Activated naive CD8-positive, alpha-beta T cell treated with anti-CD3 and anti-CD28 coated beads, Interleukin-2, amount 10 ng/mL, durations not matched to agents 7 days and 5 days (primary cell): ENCODE data around the gene NOS1AP. TPM values are rescaled to one million over a fixed set of nuclear protein-coding genes. Genes with fewer than 3 reads are reported as not detected.
A peak's percentile ranks its signal among the peaks of the same experiment; 100 is the strongest.
"Not testable (repeated sequence)": the region's sequence is repeated elsewhere in the genome, so short reads cannot be mapped to it uniquely, and the experiment has no call there.

Experiments used
- ATAC-seq: fragments of 150-1000 bp; cut with Tn5 transposase; one replicate; pipeline ENCODE4 v1.10.0; 2021; ENCODE audit warnings: low read depth, moderate library complexity
- POLR2A ChIA-PET: fragments of 350-600 bp; sonication (Branson Sonifier 250); formaldehyde crosslinking; loops from one replicate; lab custom pipeline; 2021; ENCODE audit warnings: antibody characterized with exemption; lab: Charles Lee
- DNase-seq: peaks from one replicate; pipeline ENCODE4 v3.0.0; 2021
- H3K27ac Mint-ChIP-seq: one replicate; pipeline ENCODE4 v1.8.0; 2022; ENCODE audit warnings: mild to moderate bottlenecking, mixed read lengths
- H3K27me3 Mint-ChIP-seq: one replicate; pipeline ENCODE4 v1.8.0; 2022; ENCODE audit warnings: mild to moderate bottlenecking, moderate library complexity, mixed read lengths
- H3K36me3 Mint-ChIP-seq: one replicate; pipeline ENCODE4 v1.8.0; 2021; ENCODE audit warnings: mild to moderate bottlenecking, mixed read lengths
- H3K4me1 Mint-ChIP-seq: one replicate; pipeline ENCODE4 v1.8.0; 2021; ENCODE audit warnings: mixed read lengths
- H3K4me3 Mint-ChIP-seq: one replicate; pipeline ENCODE4 v1.8.0; 2022; ENCODE audit warnings: mild to moderate bottlenecking, moderate library complexity, mixed read lengths
- H3K9me3 Mint-ChIP-seq: one replicate; pipeline ENCODE4 v1.8.0; 2021; ENCODE audit warnings: mixed read lengths
- total RNA-seq, 2 experiments: library from RNA; stranded (reverse); gene quantifications; one replicate each; pipeline ENCODE4 v1.2.3, GENCODE V29; 2021

Gene NOS1AP
- total RNA-seq, 2 experiments from 2014 or later, result not detected

- no peak for ATAC-seq
- H3K27ac Mint-ChIP-seq, result no peak overlapping the region
These were observed 33.3 kb upstream of the NOS1AP start for GRCh38 chr1:162036163-162036562.

GRCh38 chr1:162038624-162039023 is 30.9 kb upstream of the NOS1AP start:
- no peak for DNase-seq
- H3K9me3 Mint-ChIP-seq, result no peaks in the 10 kb centered on the region
- no peaks in the 10 kb centered on the region for H3K36me3 Mint-ChIP-seq
- POLR2A ChIA-PET, result interaction anchor here (1.8 kb wide), 1 partner anchor 289 kb away, joined by 4 read pairs; the partner anchor contains the start of gene DUSP12
- H3K4me3 Mint-ChIP-seq, result no peak overlapping the region
- H3K4me1 Mint-ChIP-seq, result peaks cover 4% of the 10 kb centered on the region
- peaks cover 11% of the 10 kb centered on the region for H3K27me3 Mint-ChIP-seq
- H3K27ac Mint-ChIP-seq, result no peak overlapping the region
- ATAC-seq, result no peak

More at GRCh38 chr1:162036163-162036562, 33.3 kb upstream of the NOS1AP start:
- DNase-seq, result no peak
- POLR2A ChIA-PET, result no interaction called here
- Mint-ChIP-seq H3K36me3 (no peaks in the 10 kb centered on the region), H3K4me1 (peaks cover 4% of the 10 kb centered on the region), H3K9me3 (no peaks in the 10 kb centered on the region), H3K27me3 (peaks cover 17% of the 10 kb centered on the region), H3K4me3 (no peak overlapping the region)

- Mint-ChIP-seq H3K4me1 (peaks cover 4% of the 10 kb centered on the region), H3K9me3 (no peaks in the 10 kb centered on the region), H3K27ac (no peak overlapping the region), H3K27me3 (peaks cover 8% of the 10 kb centered on the region), H3K4me3 (no peak overlapping the region), H3K36me3 (no peaks in the 10 kb centered on the region)
- ATAC-seq (no peak), DNase-seq (no peak)
- POLR2A ChIA-PET, result no interaction called here
These were observed 29.5 kb upstream of the NOS1AP start for GRCh38 chr1:162040001-162040400.

DNA sequence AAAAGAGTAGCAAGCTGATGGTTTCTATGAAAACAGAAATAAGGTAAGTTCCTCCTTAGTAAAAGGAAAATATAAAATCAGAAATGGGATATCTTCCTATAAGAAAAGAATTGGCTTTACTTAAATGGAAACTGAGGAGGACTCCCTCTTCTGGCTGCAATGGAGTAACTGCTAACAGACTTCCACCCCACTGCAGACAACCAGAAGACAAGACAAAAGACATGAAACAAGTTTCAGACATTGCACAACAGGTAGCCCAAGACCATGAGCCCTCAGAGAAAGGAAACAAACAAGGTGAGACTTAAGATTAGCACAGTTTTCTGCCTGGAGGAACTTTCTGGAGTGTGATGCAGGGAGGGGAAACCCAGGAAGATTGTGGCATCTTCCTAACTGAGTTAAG is 28.8 kb upstream of the NOS1AP start:
- POLR2A ChIA-PET, result no interaction called here
- Mint-ChIP-seq H3K4me3 (no peak overlapping the region), H3K9me3 (no peaks in the 10 kb centered on the region), H3K36me3 (no peaks in the 10 kb centered on the region), H3K27me3 (peaks cover 8% of the 10 kb centered on the region), H3K4me1 (peaks cover 2% of the 10 kb centered on the region), H3K27ac (no peak overlapping the region)
- ATAC-seq, result peak; percentile 36
- DNase-seq, result no peak

DNA sequence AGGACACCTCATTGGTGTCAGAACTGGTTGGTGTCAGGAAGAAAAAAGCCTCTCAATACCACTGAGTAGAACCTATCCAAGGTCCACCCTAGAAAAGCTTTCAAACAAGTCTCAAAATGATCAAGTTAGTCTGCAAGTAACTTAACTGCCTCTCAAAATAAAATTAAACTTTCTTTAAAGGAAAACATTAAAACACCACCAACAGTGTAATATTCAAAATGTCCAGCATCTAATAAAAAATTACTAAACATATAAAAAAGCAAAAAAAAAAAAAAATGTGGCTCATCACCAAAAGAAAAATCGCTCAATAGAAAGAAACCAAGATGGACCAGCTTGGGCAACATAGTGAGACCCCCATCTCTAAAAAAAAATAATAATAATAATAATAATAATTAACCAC is 27.1 kb upstream of the NOS1AP start:
- Mint-ChIP-seq H3K4me1 (peaks cover 2% of the 10 kb centered on the region), H3K27me3 (peaks cover 8% of the 10 kb centered on the region), H3K27ac (no peak overlapping the region), H3K36me3 (no peaks in the 10 kb centered on the region), H3K9me3 (no peaks in the 10 kb centered on the region), H3K4me3 (no peak overlapping the region)
- DNase-seq (no peak), ATAC-seq (no peak)
- POLR2A ChIA-PET, result interaction anchor here (0.6 kb wide), 1 partner anchor 24 kb away, joined by 3 read pairs; no protein-coding TSS in a partner anchor

DNA sequence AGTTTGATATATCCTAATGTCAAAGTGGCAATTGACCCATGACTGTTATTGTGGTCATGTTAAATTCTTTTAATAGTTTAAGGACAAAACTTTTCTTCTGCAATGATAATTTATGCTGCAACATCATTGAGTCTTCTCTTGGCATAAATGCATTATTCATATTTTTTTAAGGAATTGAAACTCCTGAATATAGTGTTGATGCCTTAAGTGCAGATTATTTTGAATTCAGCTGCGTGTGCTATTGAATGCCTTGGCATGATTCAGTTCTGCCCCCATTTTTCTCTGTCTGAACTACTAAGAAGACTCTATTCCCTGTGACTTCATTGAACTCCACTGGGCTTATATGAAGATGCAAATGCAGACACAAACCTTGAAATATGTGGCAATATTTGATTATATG is 22.6 kb upstream of the NOS1AP start:
- POLR2A ChIA-PET, result no interaction called here
- H3K27me3 Mint-ChIP-seq, result peaks cover 31% of the 10 kb centered on the region
- H3K27ac Mint-ChIP-seq, result no peak overlapping the region
- DNase-seq (no peak), ATAC-seq (no peak)
- no peaks in the 10 kb centered on the region for H3K36me3 Mint-ChIP-seq
- H3K4me1 Mint-ChIP-seq, result no peaks in the 10 kb centered on the region
- no peaks in the 10 kb centered on the region for H3K9me3 Mint-ChIP-seq
- H3K4me3 Mint-ChIP-seq, result no peak overlapping the region

GRCh38 chr1:162053949-162054348 is 15.5 kb upstream of the NOS1AP start:
- H3K27ac Mint-ChIP-seq, ATAC-seq, POLR2A ChIA-PET, DNase-seq, H3K4me1 Mint-ChIP-seq, H3K36me3 Mint-ChIP-seq, H3K4me3 Mint-ChIP-seq, H3K9me3 Mint-ChIP-seq: not testable (repeated sequence)
- H3K27me3 Mint-ChIP-seq, result peaks cover 11% of the 10 kb centered on the region

DNA sequence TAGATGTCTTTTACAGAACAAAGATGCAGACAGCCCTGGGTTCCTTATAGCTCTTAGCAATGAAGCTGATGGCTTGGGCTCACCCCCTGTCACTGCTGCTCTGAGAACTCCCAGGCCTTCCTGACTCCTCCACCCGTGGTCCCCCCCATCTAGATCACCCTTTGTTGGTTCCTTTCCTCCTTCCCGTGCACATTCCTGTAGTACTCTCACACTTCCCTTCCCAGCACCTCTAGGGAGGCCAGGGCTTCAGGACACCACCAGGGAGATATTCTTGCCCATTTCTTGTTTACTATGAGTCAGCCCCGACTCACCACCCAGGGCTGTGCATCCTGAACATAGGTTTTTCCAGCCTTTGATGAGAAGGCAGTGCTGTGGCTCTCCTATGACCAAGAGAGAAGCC is 14.4 kb upstream of the NOS1AP start:
- peaks cover 3% of the 10 kb centered on the region for H3K4me1 Mint-ChIP-seq
- H3K27ac Mint-ChIP-seq, result no peak overlapping the region
- ATAC-seq (no peak), DNase-seq (no peak)
- no peak overlapping the region for H3K4me3 Mint-ChIP-seq
- H3K9me3 Mint-ChIP-seq, result no peaks in the 10 kb centered on the region
- H3K27me3 Mint-ChIP-seq, result peaks cover 5% of the 10 kb centered on the region
- POLR2A ChIA-PET, result no interaction called here
- no peaks in the 10 kb centered on the region for H3K36me3 Mint-ChIP-seq

DNA sequence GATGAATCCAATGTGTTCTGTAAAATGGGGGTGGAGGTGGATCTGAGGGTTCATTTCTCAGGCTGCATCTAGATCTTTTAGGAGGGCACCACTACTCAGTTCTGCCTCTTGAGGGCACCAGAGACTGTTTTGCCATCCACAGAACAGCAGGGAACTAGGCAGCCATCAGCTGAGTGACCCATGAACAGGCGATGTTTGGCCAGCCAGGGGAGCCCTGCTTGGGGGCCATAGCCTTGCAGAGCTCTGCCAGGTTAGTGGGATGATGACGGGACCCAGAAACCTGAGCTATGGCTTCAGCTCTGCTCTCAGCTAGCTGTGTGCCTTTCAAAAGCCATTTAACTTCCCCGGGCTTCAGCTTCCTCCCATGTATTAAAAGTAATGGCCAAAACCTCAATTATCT is 13.4 kb upstream of the NOS1AP start:
- DNase-seq, result peak; percentile 35
- peak; percentile 56 for ATAC-seq
- H3K27ac Mint-ChIP-seq, result no peak overlapping the region
- POLR2A ChIA-PET, result no interaction called here
- H3K36me3 Mint-ChIP-seq, result no peaks in the 10 kb centered on the region
- H3K27me3 Mint-ChIP-seq, result peaks cover 3% of the 10 kb centered on the region
- no peak overlapping the region for H3K4me3 Mint-ChIP-seq
- no peaks in the 10 kb centered on the region for H3K9me3 Mint-ChIP-seq
- peaks cover 3% of the 10 kb centered on the region for H3K4me1 Mint-ChIP-seq

DNA sequence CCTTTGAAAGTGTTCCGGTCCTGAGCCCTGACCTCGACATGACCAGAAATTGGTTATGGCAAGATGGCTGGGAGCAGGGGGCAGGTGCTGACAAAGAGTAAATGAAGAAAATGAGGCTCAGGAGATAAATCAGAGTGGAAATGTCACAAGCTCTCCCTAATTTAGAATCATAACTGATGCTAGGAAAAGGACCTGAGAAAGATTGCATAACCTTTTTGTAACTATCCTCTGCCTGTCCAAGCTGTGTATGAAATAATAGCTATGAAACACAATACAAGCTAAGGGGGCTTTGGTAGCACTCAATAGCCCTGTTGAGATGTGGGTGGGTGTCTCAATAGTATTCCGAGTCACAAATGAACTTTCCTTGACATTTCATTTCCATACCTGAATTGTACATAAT is 12.9 kb upstream of the NOS1AP start:
- Mint-ChIP-seq H3K4me1 (peaks cover 3% of the 10 kb centered on the region), H3K9me3 (no peaks in the 10 kb centered on the region), H3K27ac (no peak overlapping the region), H3K27me3 (peaks cover 5% of the 10 kb centered on the region), H3K4me3 (no peak overlapping the region), H3K36me3 (no peaks in the 10 kb centered on the region)
- ATAC-seq (no peak), DNase-seq (no peak)
- POLR2A ChIA-PET, result no interaction called here

DNA sequence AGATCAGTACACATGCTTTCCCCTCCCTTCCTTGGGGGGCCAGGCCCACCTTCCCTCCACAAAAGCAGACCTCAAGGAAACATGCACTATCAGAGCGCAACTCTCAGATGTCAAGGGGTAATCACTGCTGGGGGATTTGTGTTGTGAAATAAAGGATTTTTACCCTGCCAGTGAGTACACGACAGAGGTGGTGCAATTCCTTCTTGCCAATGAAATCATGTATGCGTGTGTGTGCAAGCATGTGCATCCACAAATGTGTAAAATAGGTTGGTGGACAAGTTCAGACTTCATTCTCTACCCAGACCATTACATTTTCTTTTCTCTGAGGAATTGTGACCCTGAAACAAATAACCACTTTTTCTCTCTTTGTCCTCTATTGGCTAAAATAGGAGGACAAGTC is 9.8 kb upstream of the NOS1AP start:
- H3K4me1 Mint-ChIP-seq, result no peaks in the 10 kb centered on the region
- ATAC-seq (no peak), DNase-seq (no peak)
- no peaks in the 10 kb centered on the region for H3K36me3 Mint-ChIP-seq
- POLR2A ChIA-PET, result no interaction called here
- no peaks in the 10 kb centered on the region for H3K9me3 Mint-ChIP-seq
- H3K27me3 Mint-ChIP-seq, result peaks cover 22% of the 10 kb centered on the region
- H3K4me3 Mint-ChIP-seq, result no peak overlapping the region
- H3K27ac Mint-ChIP-seq, result no peak overlapping the region

DNA sequence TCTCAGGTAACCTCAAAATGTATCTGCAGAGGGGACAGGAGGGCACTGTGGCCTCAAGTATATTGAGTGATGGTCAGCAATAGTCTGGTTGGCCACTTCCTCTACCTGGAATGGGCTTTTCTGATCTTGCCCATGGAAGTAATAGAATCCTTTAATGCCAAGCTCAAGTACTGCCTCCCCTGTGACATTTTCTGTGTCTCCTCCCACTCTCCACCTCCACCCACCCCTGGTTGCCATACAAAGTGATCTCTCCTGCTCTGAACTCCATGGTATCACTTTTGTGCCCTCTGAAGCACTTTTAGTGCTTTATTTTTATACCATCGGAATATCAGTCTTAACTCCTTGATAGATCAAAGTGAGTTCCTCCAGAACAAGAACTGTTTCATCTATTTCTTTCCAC is 9.2 kb upstream of the NOS1AP start:
- H3K36me3 Mint-ChIP-seq, result no peaks in the 10 kb centered on the region
- ATAC-seq (no peak), DNase-seq (no peak)
- H3K4me1 Mint-ChIP-seq, result no peaks in the 10 kb centered on the region
- no peak overlapping the region for H3K4me3 Mint-ChIP-seq
- H3K27ac Mint-ChIP-seq, result no peak overlapping the region
- peaks cover 28% of the 10 kb centered on the region for H3K27me3 Mint-ChIP-seq
- POLR2A ChIA-PET, result no interaction called here
- no peaks in the 10 kb centered on the region for H3K9me3 Mint-ChIP-seq

GRCh38 chr1:162062542-162063015 is 6.9 kb upstream of the NOS1AP start:
- H3K27ac Mint-ChIP-seq, result no peak overlapping the region
- POLR2A ChIA-PET, result no interaction called here
- H3K36me3 Mint-ChIP-seq, result no peaks in the 10 kb centered on the region
- H3K4me1 Mint-ChIP-seq, result no peaks in the 10 kb centered on the region
- no peak for DNase-seq
- no peak for ATAC-seq
- no peak overlapping the region for H3K4me3 Mint-ChIP-seq
- no peaks in the 10 kb centered on the region for H3K9me3 Mint-ChIP-seq
- peaks cover 39% of the 10 kb centered on the region for H3K27me3 Mint-ChIP-seq

DNA sequence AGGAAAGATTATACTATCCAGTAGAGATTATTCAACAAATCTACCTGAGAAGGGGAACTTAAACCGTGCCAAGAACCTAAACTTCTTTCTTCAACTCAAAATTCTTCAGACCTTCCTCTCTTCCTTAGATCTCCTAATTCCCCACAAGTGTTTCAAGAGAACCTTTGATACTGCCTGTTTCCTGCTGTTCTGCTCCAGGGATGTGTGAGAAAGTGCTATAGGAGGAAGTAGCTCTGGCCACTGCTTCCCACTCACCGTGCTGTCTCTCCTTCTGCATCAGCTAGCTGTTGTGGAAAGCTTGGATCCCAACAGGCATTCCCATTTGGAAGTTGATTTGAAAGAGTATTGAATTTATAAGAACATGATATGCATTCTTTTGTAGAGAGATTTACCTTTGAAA is 4.5 kb upstream of the NOS1AP start:
- ATAC-seq, result no peak
- no peak overlapping the region for H3K4me3 Mint-ChIP-seq

More for the DNA sequence above, 4.5 kb upstream of the NOS1AP start:
- POLR2A ChIA-PET, result no interaction called here
- no peak for DNase-seq
- peaks cover under 1% of the 10 kb centered on the region for H3K4me1 Mint-ChIP-seq
- H3K9me3 Mint-ChIP-seq, result no peaks in the 10 kb centered on the region
- no peaks in the 10 kb centered on the region for H3K36me3 Mint-ChIP-seq
- no peak overlapping the region for H3K27ac Mint-ChIP-seq
- peaks cover 53% of the 10 kb centered on the region for H3K27me3 Mint-ChIP-seq
